SU-DHL-6 (cell line): ENCODE results near the gene FAM217B.

ENCODE experiments used
- H2AFZ ChIP-seq: fragments of 200-600 bp; sonication (generic); 2 replicates; pipeline ENCODE4 v1.6.1; 2014; ENCODE audit warnings: low read depth, mild to moderate bottlenecking, moderate library complexity, mixed read lengths, antibody characterized with exemption, low read length; ENCODE audit not compliant: severe bottlenecking
- H3F3A ChIP-seq: fragments of 200-600 bp; shearing (Covaris generic); 2 replicates; pipeline ENCODE4 v1.6.0; 2016; ENCODE audit warnings: antibody characterized with exemption, mild to moderate bottlenecking; ENCODE audit not compliant: insufficient read depth
- H3K27ac ChIP-seq: fragments of 200-600 bp; sonication (generic); 2 replicates; pipeline ENCODE4 v1.5.1; 2016; ENCODE audit warnings: low read depth, mild to moderate bottlenecking, low read length, moderate library complexity, mixed read lengths
- H3K27me3 ChIP-seq: fragments of 200-600 bp; sonication (generic), shearing (Covaris generic); 2 replicates; pipeline ENCODE4 v1.6.0; 2014; ENCODE audit warnings: mild to moderate bottlenecking, low read length
- H3K36me3 ChIP-seq: fragments of 200-600 bp; sonication (generic); 2 replicates; pipeline ENCODE4 v1.6.1; 2014; ENCODE audit warnings: mild to moderate bottlenecking, low read length, mixed read lengths
- H3K4me2 ChIP-seq: fragments of 300-600, 200-600 bp; shearing (Covaris generic), sonication (generic); 2 replicates; pipeline ENCODE4 v1.6.0; 2014; ENCODE audit warnings: low read length, low read depth, mild to moderate bottlenecking; ENCODE audit not compliant: poor library complexity, severe bottlenecking
- H3K4me3 ChIP-seq: fragments of 200-600 bp; sonication (generic); 2 replicates; pipeline ENCODE4 v1.5.1; 2014; ENCODE audit warnings: antibody characterized with exemption, low read length, mild to moderate bottlenecking, mixed read lengths; ENCODE audit not compliant: insufficient read depth, poor library complexity, severe bottlenecking
- H3K79me2 ChIP-seq: fragments of 200-600 bp; sonication (generic); 2 replicates; pipeline ENCODE4 v1.6.1; 2014; ENCODE audit warnings: mild to moderate bottlenecking, low read length, moderate library complexity; ENCODE audit not compliant: insufficient read depth
- H3K9ac ChIP-seq: fragments of 200-600 bp; sonication (generic); 2 replicates; pipeline ENCODE4 v1.7.0; 2014; ENCODE audit warnings: mild to moderate bottlenecking, low read length
- H3K9me2 ChIP-seq: fragments of 200-600 bp; sonication (generic); replicated peaks from 2 replicates; pipeline ENCODE4 v1.6.1; 2014; ENCODE audit warnings: low read length; ENCODE audit not compliant: insufficient read depth
- H3K9me3 ChIP-seq: fragments of 200-600 bp; sonication (generic); 2 replicates; pipeline ENCODE4 v1.6.1; 2014; ENCODE audit warnings: low read length, mixed read lengths; ENCODE audit not compliant: insufficient read depth
- H4K20me1 ChIP-seq: fragments of 200-600 bp; sonication (generic); 2 replicates; pipeline ENCODE4 v1.6.1; 2014; ENCODE audit warnings: low read depth, mild to moderate bottlenecking, antibody characterized with exemption, low read length, moderate library complexity, mixed read lengths
- EZH2phosphoT487 ChIP-seq: fragments of 200-600 bp; sonication (generic), shearing (Covaris generic); conservative IDR thresholded peaks from 2 replicates; pipeline ENCODE4 v1.6.1; 2018; ENCODE audit warnings: mild to moderate bottlenecking, antibody characterized with exemption, low read length, moderate library complexity, mixed read lengths
- TF ChIP-seq, protein P1 (sequence below): fragments of 200-600 bp; sonication (generic); IDR thresholded peaks from one replicate; pipeline ENCODE4 v1.5.1; 2017; ENCODE audit warnings: antibody characterized with exemption, mild to moderate bottlenecking, low read length, moderate library complexity; ENCODE audit not compliant: insufficient read depth, poor library complexity, severe bottlenecking

FAM217B gene

GRCh38 chr20:59976156-59976782, 36.1 kb downstream of the FAM217B start:
- H3F3A ChIP-seq: no peaks in the 10 kb centered on the region
- H3K9ac ChIP-seq: no peak overlapping the region
- TF ChIP-seq EZH2phosphoT487: no peak
- TF ChIP-seq, protein P1, sequence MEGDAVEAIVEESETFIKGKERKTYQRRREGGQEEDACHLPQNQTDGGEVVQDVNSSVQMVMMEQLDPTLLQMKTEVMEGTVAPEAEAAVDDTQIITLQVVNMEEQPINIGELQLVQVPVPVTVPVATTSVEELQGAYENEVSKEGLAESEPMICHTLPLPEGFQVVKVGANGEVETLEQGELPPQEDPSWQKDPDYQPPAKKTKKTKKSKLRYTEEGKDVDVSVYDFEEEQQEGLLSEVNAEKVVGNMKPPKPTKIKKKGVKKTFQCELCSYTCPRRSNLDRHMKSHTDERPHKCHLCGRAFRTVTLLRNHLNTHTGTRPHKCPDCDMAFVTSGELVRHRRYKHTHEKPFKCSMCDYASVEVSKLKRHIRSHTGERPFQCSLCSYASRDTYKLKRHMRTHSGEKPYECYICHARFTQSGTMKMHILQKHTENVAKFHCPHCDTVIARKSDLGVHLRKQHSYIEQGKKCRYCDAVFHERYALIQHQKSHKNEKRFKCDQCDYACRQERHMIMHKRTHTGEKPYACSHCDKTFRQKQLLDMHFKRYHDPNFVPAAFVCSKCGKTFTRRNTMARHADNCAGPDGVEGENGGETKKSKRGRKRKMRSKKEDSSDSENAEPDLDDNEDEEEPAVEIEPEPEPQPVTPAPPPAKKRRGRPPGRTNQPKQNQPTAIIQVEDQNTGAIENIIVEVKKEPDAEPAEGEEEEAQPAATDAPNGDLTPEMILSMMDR: no peak
- no peaks in the 10 kb centered on the region for H3K27me3 ChIP-seq
- no peak overlapping the region for H3K27ac ChIP-seq
- no peak overlapping the region for H3K4me3 ChIP-seq
- H3K79me2 ChIP-seq: no peaks in the 10 kb centered on the region
- H3K9me3 ChIP-seq: no peaks in the 10 kb centered on the region
- H3K4me2 ChIP-seq: no peak overlapping the region
- no peaks in the 10 kb centered on the region for H3K9me2 ChIP-seq
- no peaks in the 10 kb centered on the region for H3K36me3 ChIP-seq
- no peak overlapping the region for H2AFZ ChIP-seq
- H4K20me1 ChIP-seq: no peaks in the 10 kb centered on the region

GRCh38 chr20:59977086-59977485, 36.9 kb downstream of the FAM217B start:
- H3K4me3 ChIP-seq: no peak overlapping the region
- no peaks in the 10 kb centered on the region for H4K20me1 ChIP-seq
- H3K79me2 ChIP-seq: no peaks in the 10 kb centered on the region
- H3K9me3 ChIP-seq: no peaks in the 10 kb centered on the region
- H3K27ac ChIP-seq: no peak overlapping the region
- no peaks in the 10 kb centered on the region for H3K27me3 ChIP-seq
- no peak overlapping the region for H2AFZ ChIP-seq
- no peak overlapping the region for H3K4me2 ChIP-seq
- no peak overlapping the region for H3K9ac ChIP-seq
- no peaks in the 10 kb centered on the region for H3K9me2 ChIP-seq
- no peaks in the 10 kb centered on the region for H3K36me3 ChIP-seq
- no peaks in the 10 kb centered on the region for H3F3A ChIP-seq
- TF ChIP-seq, protein P1: no peak
- no peak for TF ChIP-seq EZH2phosphoT487

DNA sequence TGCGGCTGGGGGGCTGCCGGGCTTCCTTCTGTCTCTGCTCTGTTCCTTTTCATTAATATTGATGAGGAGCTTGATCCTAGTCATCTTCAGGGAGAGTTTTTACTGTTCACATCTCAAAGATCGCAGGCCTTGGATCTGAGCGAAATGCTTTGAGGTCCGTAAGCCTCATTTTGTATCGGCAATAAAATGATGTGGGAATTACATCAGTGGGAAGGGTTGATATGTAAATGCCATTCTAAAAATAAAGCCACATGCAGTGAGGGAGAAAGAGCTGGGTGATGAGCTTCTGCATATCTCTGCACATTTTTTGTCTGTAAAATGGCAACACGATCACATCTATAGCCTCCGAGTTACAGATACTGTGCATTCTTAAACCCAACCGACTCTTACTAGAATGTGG, 42.9 kb downstream of the FAM217B start:
- no peak for TF ChIP-seq EZH2phosphoT487
- TF ChIP-seq, protein P1: no peak
- no peaks in the 10 kb centered on the region for H3K79me2 ChIP-seq
- H3K4me2 ChIP-seq: no peak overlapping the region
- no peaks in the 10 kb centered on the region for H3K27me3 ChIP-seq
- H3K9me2 ChIP-seq: no peaks in the 10 kb centered on the region
- no peak overlapping the region for H3K9ac ChIP-seq
- H4K20me1 ChIP-seq: no peaks in the 10 kb centered on the region
- H3K27ac ChIP-seq: no peak overlapping the region
- no peak overlapping the region for H2AFZ ChIP-seq
- H3K9me3 ChIP-seq: no peaks in the 10 kb centered on the region
- no peaks in the 10 kb centered on the region for H3K36me3 ChIP-seq
- H3K4me3 ChIP-seq: no peak overlapping the region
- no peaks in the 10 kb centered on the region for H3F3A ChIP-seq
